ENCODE data around the gene CAMK2D.
A peak's percentile ranks its signal among the peaks of the same experiment; 100 is the strongest.

The CAMK2D gene

GRCh38 chr4:113411496-113411938 lies 350.0 kb downstream of the CAMK2D start:
- no peak overlapping the region for H3K4me3 ChIP-seq (ENCODE audit: low read depth, low read length)
- TF ChIP-seq CTCF (IDR thresholded peaks at IDR 0.05; ENCODE audit: low read depth, low read length, missing control alignments), result no peak
- in situ Hi-C loops (cut with HindIII; ENCODE audit: low sequenced_read_pairs), result no loop called here
- DNase-seq (ENCODE audit: low read depth), result peak; percentile 83

DNA sequence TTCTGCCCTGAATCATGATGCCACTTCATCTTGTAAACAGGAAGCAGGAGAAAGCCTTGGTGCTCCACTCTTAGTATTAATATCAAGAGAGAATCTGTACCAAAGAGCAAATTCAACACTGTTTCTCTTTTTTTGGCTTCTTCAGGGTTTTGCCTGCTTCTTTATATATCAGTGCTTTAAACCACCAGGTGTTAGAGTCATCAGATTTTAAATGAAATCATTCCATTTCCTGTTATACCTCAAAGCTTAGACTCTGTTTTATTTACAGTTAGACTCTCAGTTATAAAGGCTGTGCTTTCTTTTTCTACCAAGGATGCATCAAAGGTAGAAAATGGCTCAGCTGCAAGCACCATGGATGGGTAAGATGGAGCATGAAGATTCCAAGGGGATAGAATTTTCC lies 350.9 kb downstream of the CAMK2D start:
- H3K4me3 ChIP-seq (ENCODE audit: low read depth, low read length), result no peak overlapping the region
- in situ Hi-C loops (cut with HindIII; ENCODE audit: low sequenced_read_pairs), result no loop called here
- DNase-seq (ENCODE audit: low read depth), result no peak
- TF ChIP-seq CTCF (IDR thresholded peaks at IDR 0.05; ENCODE audit: low read depth, low read length, missing control alignments), result no peak

DNA sequence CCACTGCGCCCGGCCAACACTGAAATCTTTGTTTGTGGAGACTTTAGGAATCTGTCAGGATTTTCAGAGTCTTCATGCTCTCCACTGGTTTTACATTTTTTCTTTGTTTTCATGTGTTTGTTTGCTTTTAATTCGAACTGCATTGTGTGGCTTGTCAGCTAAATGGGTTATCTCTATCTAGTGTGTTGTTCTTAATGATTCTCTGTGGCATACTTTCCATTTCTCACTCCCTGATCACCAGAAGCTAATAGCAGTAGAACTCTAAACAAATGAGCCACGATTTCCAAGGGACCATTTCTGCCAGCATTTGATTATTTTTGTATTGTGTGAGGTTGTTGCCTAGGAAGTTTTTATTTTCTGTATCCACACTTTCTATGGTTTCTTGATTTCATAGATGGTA lies 352.4 kb downstream of the CAMK2D start:
- no peak overlapping the region for H3K4me3 ChIP-seq (ENCODE audit: low read depth, low read length)
- no peak for TF ChIP-seq CTCF (IDR thresholded peaks at IDR 0.05; ENCODE audit: low read depth, low read length, missing control alignments)
- in situ Hi-C loops (cut with HindIII; ENCODE audit: low sequenced_read_pairs), result no loop called here
- DNase-seq (ENCODE audit: low read depth), result no peak

DNA sequence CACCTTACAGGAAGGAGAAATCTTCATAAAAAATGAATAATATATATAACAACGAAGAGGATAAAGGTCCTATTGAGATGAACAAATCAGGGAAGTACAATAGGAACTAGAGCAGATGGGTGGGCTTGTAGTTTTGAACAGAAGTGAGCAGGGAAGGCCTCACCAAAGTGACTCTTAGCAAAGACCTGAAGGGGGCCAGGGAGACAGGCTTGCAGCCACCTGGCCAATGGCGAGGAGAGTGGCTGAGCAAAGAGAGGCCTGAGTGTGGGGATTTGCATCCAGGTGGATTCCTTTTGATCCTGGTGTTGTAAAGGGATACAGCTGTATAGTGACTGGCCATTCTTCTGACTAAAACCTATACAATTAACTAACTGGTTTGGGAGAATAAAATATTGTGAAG lies 354.1 kb downstream of the CAMK2D start:
- in situ Hi-C loops (cut with HindIII; ENCODE audit: low sequenced_read_pairs), result no loop called here
- no peak for DNase-seq (ENCODE audit: low read depth)
- no peak for TF ChIP-seq CTCF (IDR thresholded peaks at IDR 0.05; ENCODE audit: low read depth, low read length, missing control alignments)
- no peak overlapping the region for H3K4me3 ChIP-seq (ENCODE audit: low read depth, low read length)

- in situ Hi-C loops (cut with HindIII; ENCODE audit: low sequenced_read_pairs), result no loop called here
- TF ChIP-seq CTCF (IDR thresholded peaks at IDR 0.05; ENCODE audit: low read depth, low read length, missing control alignments), result no peak
- DNase-seq (ENCODE audit: low read depth), result no peak
- H3K4me3 ChIP-seq (ENCODE audit: low read depth, low read length), result no peak overlapping the region
These were observed 354.9 kb downstream of the CAMK2D start for GRCh38 chr4:113406723-113407016.

DNA sequence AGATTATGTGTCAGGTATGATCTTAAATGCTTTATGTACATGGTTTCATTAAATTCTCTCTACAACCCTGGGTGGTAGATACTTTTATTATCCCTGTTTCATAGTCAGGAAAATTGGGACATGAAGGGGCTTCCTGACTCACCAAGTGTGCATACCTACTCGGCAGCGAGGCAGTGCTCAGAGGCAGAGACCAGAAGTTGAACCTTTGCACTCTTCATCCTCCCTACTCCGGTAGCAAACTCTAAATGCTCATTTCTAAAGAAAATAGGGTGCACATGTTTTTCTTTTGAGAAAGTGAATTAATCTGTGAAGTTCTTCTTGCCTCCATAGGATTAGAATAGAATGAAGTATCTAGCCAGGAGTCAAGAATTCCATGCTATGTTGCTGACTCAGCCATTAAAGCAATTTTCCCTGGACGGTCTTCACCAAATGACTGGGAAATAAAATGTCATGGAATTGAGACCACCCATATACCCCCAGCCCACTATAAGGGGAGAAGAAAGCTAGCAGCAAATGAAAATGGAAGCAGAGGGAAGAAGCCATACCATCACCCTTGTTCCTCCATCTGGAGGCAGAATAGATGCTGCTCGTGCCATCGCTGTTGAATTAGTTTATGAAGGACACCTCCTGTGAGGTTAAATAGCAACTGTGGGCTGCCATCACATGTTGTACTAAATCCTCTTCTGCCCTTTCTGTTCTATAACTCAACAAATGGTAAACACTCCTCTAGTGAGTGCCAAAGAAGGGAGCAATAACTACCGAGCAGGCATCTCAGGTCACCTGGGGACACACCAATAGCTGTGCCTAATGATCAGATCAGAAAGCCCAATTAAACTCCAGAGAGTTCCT lies 355.4 kb downstream of the CAMK2D start:
- TF ChIP-seq CTCF (IDR thresholded peaks at IDR 0.05; ENCODE audit: low read depth, low read length, missing control alignments), result no peak
- no peak for DNase-seq (ENCODE audit: low read depth)
- in situ Hi-C loops (cut with HindIII; ENCODE audit: low sequenced_read_pairs), result no loop called here
- no peak overlapping the region for H3K4me3 ChIP-seq (ENCODE audit: low read depth, low read length)
